SU-DHL-6 (cell line): ENCODE results near the gene PARVA.

Experiments
- EZH2phosphoT487 ChIP-seq: fragments of 200-600 bp; sonication (generic), shearing (Covaris generic); conservative IDR thresholded peaks from 2 replicates; pipeline ENCODE4 v1.6.1; 2018; ENCODE audit warnings: mild to moderate bottlenecking, antibody characterized with exemption, low read length, moderate library complexity, mixed read lengths
- TF ChIP-seq, protein P1 (sequence below): fragments of 200-600 bp; sonication (generic); IDR thresholded peaks from one replicate; pipeline ENCODE4 v1.5.1; 2017; ENCODE audit warnings: antibody characterized with exemption, mild to moderate bottlenecking, low read length, moderate library complexity; ENCODE audit not compliant: insufficient read depth, poor library complexity, severe bottlenecking

GRCh38 chr11:12388173-12388572 lies 10.8 kb downstream of the PARVA start:
- TF ChIP-seq, protein P1, sequence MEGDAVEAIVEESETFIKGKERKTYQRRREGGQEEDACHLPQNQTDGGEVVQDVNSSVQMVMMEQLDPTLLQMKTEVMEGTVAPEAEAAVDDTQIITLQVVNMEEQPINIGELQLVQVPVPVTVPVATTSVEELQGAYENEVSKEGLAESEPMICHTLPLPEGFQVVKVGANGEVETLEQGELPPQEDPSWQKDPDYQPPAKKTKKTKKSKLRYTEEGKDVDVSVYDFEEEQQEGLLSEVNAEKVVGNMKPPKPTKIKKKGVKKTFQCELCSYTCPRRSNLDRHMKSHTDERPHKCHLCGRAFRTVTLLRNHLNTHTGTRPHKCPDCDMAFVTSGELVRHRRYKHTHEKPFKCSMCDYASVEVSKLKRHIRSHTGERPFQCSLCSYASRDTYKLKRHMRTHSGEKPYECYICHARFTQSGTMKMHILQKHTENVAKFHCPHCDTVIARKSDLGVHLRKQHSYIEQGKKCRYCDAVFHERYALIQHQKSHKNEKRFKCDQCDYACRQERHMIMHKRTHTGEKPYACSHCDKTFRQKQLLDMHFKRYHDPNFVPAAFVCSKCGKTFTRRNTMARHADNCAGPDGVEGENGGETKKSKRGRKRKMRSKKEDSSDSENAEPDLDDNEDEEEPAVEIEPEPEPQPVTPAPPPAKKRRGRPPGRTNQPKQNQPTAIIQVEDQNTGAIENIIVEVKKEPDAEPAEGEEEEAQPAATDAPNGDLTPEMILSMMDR, result no peak
- no peak for TF ChIP-seq EZH2phosphoT487
